ENCODE data around the gene TBC1D22A.

- TF ChIP-seq CTCF (conservative IDR thresholded peaks at IDR 0.05; ENCODE audit: low read depth, low read length): no peak
- TF ChIP-seq EZH2 (IDR thresholded peaks at IDR 0.05; ENCODE audit: low read length, unreplicated experiment): no peak
- TF ChIP-seq EZH2phosphoT487 (IDR thresholded peaks at IDR 0.05; ENCODE audit: borderline replicate concordance, low read length): no peak
Measured at GRCh38 chr22:46807458-46807857, 45.0 kb downstream of the TBC1D22A start.

All from PC-3 (cell line).